AG04449 (cell line): ENCODE data around the gene ACER3.
"Not testable (repeated sequence)": the region's sequence is repeated elsewhere in the genome, so short reads cannot be mapped to it uniquely, and the experiment has no call there.

ENCODE experiments used
- CTCF ChIA-PET: fragments of 350-600 bp; formaldehyde crosslinking; extraction: SDS; loops from one replicate; lab custom pipeline; 2021; ENCODE audit warnings: antibody characterized with exemption; lab: Yijun Ruan, JAX
- POLR2A ChIA-PET: fragments of 400-600, 350-600 bp; formaldehyde crosslinking; extraction: SDS; loops from one replicate; lab custom pipeline; 2020; ENCODE audit warnings: antibody characterized with exemption, inconsistent platforms; lab: Yijun Ruan, JAX
- DNase-seq: peaks from one replicate; pipeline ENCODE4 v3.0.0-alpha.2; 2010; ENCODE audit warnings: low read depth, low spot score
- H3K4me3 ChIP-seq: 2 replicates; pipeline ENCODE4 v1.5.1; 2011; ENCODE audit warnings: low read depth, mild to moderate bottlenecking, control low read depth, low read length
- CTCF ChIP-seq: IDR thresholded peaks from one replicate; pipeline ENCODE4 v1.5.1; 2011; ENCODE audit warnings: mild to moderate bottlenecking, moderate library complexity, low read length, control low read depth, inconsistent platforms; ENCODE audit not compliant: insufficient read depth; ENCODE audit errors: missing control alignments

Gene ACER3

GRCh38 chr11:76962583-76963416 is 102.1 kb downstream of the ACER3 start:
- H3K4me3 ChIP-seq: no peak overlapping the region
- CTCF ChIA-PET: interaction anchor here (1.0 to 1.8 kb wide), 2 partner anchors 43 to 240 kb away, joined by 3 to 4 read pairs; no protein-coding TSS in a partner anchor
- POLR2A ChIA-PET: no interaction called here
- DNase-seq: no peak
- TF ChIP-seq CTCF: no peak

GRCh38 chr11:76963417-76964168 is 102.9 kb downstream of the ACER3 start:
- POLR2A ChIA-PET, DNase-seq, H3K4me3 ChIP-seq: not testable (repeated sequence)
- CTCF ChIA-PET: interaction anchor here (1.0 to 1.8 kb wide), 2 partner anchors 44 to 241 kb away, joined by 3 to 4 read pairs; no protein-coding TSS in a partner anchor

- TF ChIP-seq CTCF: no peak
- H3K4me3 ChIP-seq: no peak overlapping the region
- ChIA-PET POLR2A (no interaction called here), CTCF (interaction anchor here (0.7 to 1.2 kb wide), 2 partner anchors 52 to 67 kb away, joined by 3 to 4 read pairs; no protein-coding TSS in a partner anchor)
- DNase-seq: no peak
Measured at GRCh38 chr11:76972051-76972450, 111.3 kb downstream of the ACER3 start.

GRCh38 chr11:76974179-76974891 is 113.6 kb downstream of the ACER3 start:
- no peak for TF ChIP-seq CTCF
- no peak overlapping the region for H3K4me3 ChIP-seq
- no peak for DNase-seq
- CTCF ChIA-PET: interaction anchor here (0.8 to 2.0 kb wide), 4 partner anchors 52 to 65 kb away, joined by 3 to 4 read pairs (median 4); no protein-coding TSS in a partner anchor
- POLR2A ChIA-PET: no interaction called here

GRCh38 chr11:76975513-76975912 is 114.8 kb downstream of the ACER3 start:
- TF ChIP-seq CTCF: no peak
- ChIA-PET CTCF (interaction anchor here (0.8 to 2.0 kb wide), 3 partner anchors 53 to 64 kb away, joined by 3 to 4 read pairs (median 3); no protein-coding TSS in a partner anchor), POLR2A (no interaction called here)
- no peak for DNase-seq
- no peak overlapping the region for H3K4me3 ChIP-seq

- ChIA-PET POLR2A (no interaction called here), CTCF (no interaction called here)
- H3K4me3 ChIP-seq: no peak overlapping the region
- TF ChIP-seq CTCF: no peak
- no peak for DNase-seq
Measured at GRCh38 chr11:76977791-76978190, 117.1 kb downstream of the ACER3 start.
